Forelimb muscle (tissue), 1 donor: ENCODE measurements around the gene TRAPPC3. TPM values are rescaled to one million over a fixed set of nuclear protein-coding genes. Genes with fewer than 3 reads are reported as not detected.
"Not testable (repeated sequence)": the region's sequence is repeated elsewhere in the genome, so short reads cannot be mapped to it uniquely, and the experiment has no call there.

Source experiments
- DNase-seq: peaks from one replicate; pipeline ENCODE4 v3.0.0-alpha.2; 2013; ENCODE audit warnings: low read depth
- polyA plus RNA-seq: library from polyadenylated mRNA; unstranded; fragments of 120-200 nt; gene quantifications from one replicate; pipeline ENCODE4 v1.2.1, GENCODE V29; 2013; ENCODE audit not compliant: insufficient read length

The TRAPPC3 gene
- 31.9 TPM for polyA plus RNA-seq

GRCh38 chr1:36149237-36149972, at the start of gene TRAPPC3:
Gene TRAPPC3 (minus strand): TSS chr1:36149486. CDS start chr1:36149378, 108 bp downstream.
- DNase-seq = peak; percentile 98

DNA sequence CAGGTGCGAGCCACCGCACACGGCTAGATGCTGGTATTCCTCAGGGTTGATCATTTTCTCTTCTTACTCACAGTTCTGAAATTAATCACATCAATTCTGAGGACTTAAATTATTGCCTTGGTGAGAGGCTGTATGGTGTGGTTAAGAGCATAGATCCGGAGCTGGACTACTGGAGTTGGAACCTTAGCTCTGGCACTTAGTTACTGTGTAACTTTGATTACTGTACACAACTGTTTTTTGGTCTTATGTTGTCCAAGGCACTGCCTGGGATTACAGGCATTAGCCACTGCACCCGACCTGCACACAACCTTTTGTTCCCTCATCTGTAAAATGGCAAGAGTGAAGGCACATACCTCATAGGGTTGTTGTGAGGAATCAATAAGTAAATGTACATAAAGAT, 49.4 kb upstream of the TRAPPC3 start:
- no peak for DNase-seq

GRCh38 chr1:36196805-36197204, 47.5 kb upstream of the TRAPPC3 start:
- DNase-seq = not testable (repeated sequence)

DNA sequence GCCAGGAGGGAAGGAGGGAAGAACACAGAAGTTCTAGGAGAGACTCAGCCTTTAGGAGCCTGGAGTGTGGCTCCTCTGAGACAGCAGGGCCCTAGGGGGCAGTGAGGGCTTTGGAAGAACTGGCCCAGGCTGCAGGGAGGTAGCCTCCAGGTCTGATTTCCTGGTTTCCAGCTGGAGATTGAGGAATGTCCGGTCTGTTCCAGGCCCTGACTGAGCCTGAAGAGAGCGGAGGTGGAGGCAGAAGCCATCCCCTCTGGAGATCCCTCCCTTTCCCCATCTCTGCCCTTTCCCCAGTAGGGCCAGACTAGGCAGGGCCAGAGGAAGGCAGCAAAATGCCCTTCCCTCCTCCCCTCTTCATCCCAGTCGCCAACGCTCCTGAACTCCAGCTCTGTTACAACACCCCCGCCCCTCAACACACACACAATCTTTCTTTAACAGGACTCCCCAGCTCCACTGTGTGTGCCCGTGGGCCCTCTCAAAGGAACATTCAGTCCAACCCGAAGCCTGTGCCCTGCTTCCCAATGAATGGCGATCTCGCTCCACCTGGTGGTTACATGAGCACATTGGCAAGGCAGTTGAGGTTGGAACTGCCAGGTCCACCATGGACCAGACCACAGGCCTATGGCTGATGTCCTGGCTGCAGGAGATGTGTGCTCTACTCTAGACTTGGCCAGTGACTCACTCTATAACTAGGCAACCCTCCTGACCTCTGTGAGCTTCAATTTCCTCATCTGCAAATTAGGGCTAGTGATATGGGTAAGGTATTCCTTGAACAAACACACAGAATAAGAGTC, 38.7 kb upstream of the TRAPPC3 start:
- peak; percentile 58 for DNase-seq

- no peak for DNase-seq
Observed at GRCh38 chr1:36183309-36183856, 34.1 kb upstream of the TRAPPC3 start.

- DNase-seq = no peak
Observed at GRCh38 chr1:36182734-36183133, 33.4 kb upstream of the TRAPPC3 start.

GRCh38 chr1:36179220-36179600, 29.9 kb upstream of the TRAPPC3 start:
- no peak for DNase-seq

GRCh38 chr1:36178471-36179219, 29.4 kb upstream of the TRAPPC3 start:
- DNase-seq = no peak

GRCh38 chr1:36177589-36178431, 28.5 kb upstream of the TRAPPC3 start:
- no peak for DNase-seq

DNA sequence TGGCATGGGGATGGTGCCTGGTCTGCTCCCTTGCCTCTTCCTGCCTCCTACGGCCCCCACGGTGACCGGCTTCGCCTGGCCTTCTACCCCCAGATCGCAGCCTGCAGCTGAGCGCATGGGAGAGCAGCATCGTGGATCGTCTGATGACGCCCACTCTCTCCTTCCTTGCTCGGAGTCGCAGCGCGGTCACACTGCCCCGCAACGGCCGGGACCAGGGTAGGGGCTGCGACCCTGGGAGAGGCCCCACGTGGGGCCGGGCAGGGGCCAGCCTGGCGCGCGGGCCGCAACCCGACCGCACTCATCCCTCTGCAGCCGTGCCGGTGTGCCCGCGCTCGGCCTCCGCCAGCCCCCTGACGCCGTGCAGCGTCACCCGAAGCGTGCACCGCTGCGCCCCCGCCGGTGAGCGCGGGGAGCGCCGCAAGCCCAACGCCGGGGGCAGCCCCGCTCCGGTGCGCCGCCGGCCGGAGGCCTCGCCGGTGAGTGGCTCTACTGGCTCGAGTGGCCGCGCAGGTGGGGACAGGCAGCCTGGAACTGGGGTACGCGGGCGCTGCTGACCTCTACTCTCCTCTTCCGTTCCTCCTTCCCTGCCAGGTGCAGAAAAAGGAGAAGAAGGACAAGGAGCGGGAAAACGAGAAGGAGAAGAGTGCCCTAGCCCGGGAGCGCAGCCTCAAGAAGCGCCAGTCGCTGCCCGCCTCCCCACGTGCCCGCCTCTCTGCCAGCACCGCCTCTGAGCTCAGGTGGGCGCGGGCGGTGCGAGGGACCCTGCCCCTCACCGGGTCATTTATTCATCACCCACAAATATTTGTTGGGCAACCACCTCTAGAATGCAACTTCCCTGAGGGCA, 27.0 kb upstream of the TRAPPC3 start:
- no peak for DNase-seq

GRCh38 chr1:36175137-36176095, 26.1 kb upstream of the TRAPPC3 start:
- no peak for DNase-seq

DNA sequence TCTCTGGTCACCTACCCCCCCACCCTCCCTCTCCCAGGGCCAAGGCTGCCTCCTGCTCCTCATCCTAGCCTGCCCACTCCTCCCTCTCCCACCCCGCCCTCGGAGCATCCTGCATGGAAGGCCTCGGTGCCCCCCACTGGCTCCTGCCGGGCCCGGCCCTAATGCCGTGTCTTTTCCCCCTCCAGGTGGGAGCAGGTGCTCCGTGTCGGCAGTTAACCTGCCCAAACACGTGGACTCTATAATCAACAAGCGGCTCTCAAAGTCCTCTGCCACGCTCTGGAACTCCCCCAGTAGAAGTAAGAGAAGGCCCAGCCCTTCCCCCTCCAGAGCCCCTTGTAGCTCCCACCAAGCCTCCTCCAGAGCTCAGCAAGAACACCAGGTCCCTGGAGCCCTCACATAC, 25.4 kb upstream of the TRAPPC3 start:
- DNase-seq = no peak

GRCh38 chr1:36172983-36173382, 23.7 kb upstream of the TRAPPC3 start:
- DNase-seq = no peak

GRCh38 chr1:36172017-36172747, 22.9 kb upstream of the TRAPPC3 start:
- DNase-seq = no peak

DNA sequence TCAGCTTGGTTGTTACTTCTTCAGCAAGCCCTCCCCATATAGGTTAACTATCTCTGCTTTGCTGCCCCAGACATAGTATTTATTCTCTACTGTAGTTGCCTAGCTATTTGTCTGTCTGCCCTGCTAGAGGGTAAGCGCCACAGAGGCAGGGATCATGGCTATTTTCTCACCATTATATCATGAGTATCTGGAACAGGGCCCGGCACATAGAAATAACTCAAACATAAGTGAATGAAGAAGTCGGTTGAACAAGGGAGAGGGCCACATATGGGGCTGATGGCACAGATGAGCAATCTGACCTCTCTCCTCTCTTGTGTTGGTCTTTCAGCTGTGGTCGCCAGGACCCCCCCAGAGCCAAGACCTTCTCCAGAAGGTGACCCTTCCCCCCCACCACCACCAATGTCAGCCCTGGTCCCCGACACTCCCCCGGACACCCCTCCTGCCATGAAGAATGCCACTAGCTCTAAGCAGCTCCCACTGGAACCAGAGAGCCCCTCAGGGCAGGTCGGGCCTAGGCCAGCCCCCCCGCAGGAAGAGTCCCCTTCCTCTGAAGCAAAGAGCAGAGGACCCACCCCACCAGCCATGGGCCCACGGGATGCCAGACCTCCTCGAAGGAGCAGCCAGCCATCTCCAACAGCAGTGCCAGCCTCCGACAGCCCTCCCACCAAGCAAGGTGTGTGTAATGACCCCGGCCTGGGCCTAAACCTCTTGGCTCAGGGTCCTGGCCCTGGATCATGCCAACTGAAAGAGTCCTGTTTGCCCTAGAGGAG, 21.5 kb upstream of the TRAPPC3 start:
- DNase-seq = no peak

GRCh38 chr1:36168514-36168913, 19.2 kb upstream of the TRAPPC3 start:
- DNase-seq = no peak
